HepG2 (cell line): ENCODE measurements around the gene NGLY1. TPM values are rescaled to one million over a fixed set of nuclear protein-coding genes. Genes with fewer than 3 reads are reported as not detected.

Experiments used
- DMAP1 ChIP-seq: IDR thresholded peaks from 2 replicates; pipeline ENCODE4 v1.6.1; 2016
- KAT7 ChIP-seq: IDR thresholded peaks from 2 replicates; pipeline ENCODE4 v1.6.1; 2018; ENCODE audit warnings: borderline replicate concordance, missing compliant biosample characterization
- KDM6A ChIP-seq: IDR thresholded peaks from 2 replicates; pipeline ENCODE4 v1.6.1; 2016; ENCODE audit warnings: low read depth
- MTF2 ChIP-seq: sonication (generic); formaldehyde crosslinking; IDR thresholded peaks from 2 replicates; pipeline ENCODE4 v1.5.0; 2020; ENCODE audit warnings: missing genetic modification reagents, borderline replicate concordance
- NCOA2 ChIP-seq: sonication (generic); formaldehyde crosslinking; IDR thresholded peaks from 2 replicates; pipeline ENCODE4 v1.8.0; 2022; ENCODE audit warnings: inconsistent platforms
- SATB2 ChIP-seq: sonication (generic); formaldehyde crosslinking; IDR thresholded peaks from 2 replicates; pipeline ENCODE4 v1.5.0; 2020; ENCODE audit warnings: missing genetic modification reagents
- SP140L ChIP-seq: sonication (generic); formaldehyde crosslinking; IDR thresholded peaks from 2 replicates; pipeline ENCODE4 v1.4.0; 2020; ENCODE audit warnings: missing genetic modification reagents, borderline replicate concordance
- SRF ChIP-seq: IDR thresholded peaks from 2 replicates; pipeline ENCODE4 v1.6.1; 2011; ENCODE audit warnings: mild to moderate bottlenecking, low read depth, low read length, moderate library complexity
- ZFY ChIP-seq: sonication (generic); formaldehyde crosslinking; IDR thresholded peaks from 2 replicates; pipeline ENCODE4 v1.4.0; 2020; ENCODE audit warnings: missing genetic modification reagents
- ZNF3 ChIP-seq: IDR thresholded peaks from 2 replicates; pipeline ENCODE4 v1.7.0; 2017; ENCODE audit warnings: inconsistent platforms
- ZNF33A ChIP-seq: sonication (generic); formaldehyde crosslinking; IDR thresholded peaks from 2 replicates; pipeline ENCODE4 v1.5.1; 2020; ENCODE audit warnings: missing genetic modification reagents, mild to moderate bottlenecking, moderate library complexity, borderline replicate concordance
- ZNF619 ChIP-seq: sonication (generic); formaldehyde crosslinking; IDR thresholded peaks from 2 replicates; pipeline ENCODE4 v1.4.0; 2020; ENCODE audit warnings: mild to moderate bottlenecking, missing genetic modification reagents
- ZNF891 ChIP-seq: sonication (generic); formaldehyde crosslinking; IDR thresholded peaks from 2 replicates; pipeline ENCODE4 v1.5.0; 2020; ENCODE audit warnings: mild to moderate bottlenecking, missing genetic modification reagents
- polyA plus RNA-seq, 8 experiments: library from polyadenylated mRNA; depleted of rRNA in 3 of 8; stranded (reverse) in 7 of 8; unstranded in 1 of 8; fragments of >200 nt; fragmentation: Illumina TruSeq in 4 of 8; extraction: Trizol in 4 of 8; gene quantifications; 2 replicates each; pipeline versions ENCODE4 v1.2.1 to v1.2.3, GENCODE V29; 2011 to 2016; ENCODE audit warnings: low read depth in 4 of 8, missing spikeins in 1 of 8, mixed read lengths in 1 of 8; ENCODE audit not compliant: insufficient read depth in 1 of 8
- total RNA-seq, 5 experiments: library from RNA; depleted of rRNA; stranded (reverse); fragments of >200 nt; fragmentation: Illumina TruSeq; extraction: Trizol; gene quantifications; 2 replicates each; pipeline ENCODE4 v1.2.3, GENCODE V29; 2016; ENCODE audit warnings: low read depth in 1 of 5
- TF ChIP-seq, protein P1 (sequence below): sonication (generic); formaldehyde crosslinking; IDR thresholded peaks from 2 replicates; pipeline ENCODE4; 2020; ENCODE audit warnings: missing genetic modification reagents, mild to moderate bottlenecking, borderline replicate concordance
- TF ChIP-seq, protein P2 (sequence below): sonication (generic); formaldehyde crosslinking; IDR thresholded peaks from 2 replicates; pipeline ENCODE4 v1.8.0; 2022; ENCODE audit warnings: mild to moderate bottlenecking, missing genetic modification reagents, borderline replicate concordance
- TF ChIP-seq, protein P3 (sequence below): sonication (generic); formaldehyde crosslinking; conservative IDR thresholded peaks from 2 replicates; pipeline ENCODE4 v1.8.0; 2022; ENCODE audit warnings: mild to moderate bottlenecking, moderate library complexity, missing genetic modification reagents
- TF ChIP-seq, protein P4 (sequence below): sonication (generic); formaldehyde crosslinking; IDR thresholded peaks from 2 replicates; pipeline ENCODE4 v1.9.0; 2022; ENCODE audit warnings: low read depth, missing genetic modification reagents
- TF ChIP-seq, protein P5 (sequence below): sonication (generic); formaldehyde crosslinking; IDR thresholded peaks from 2 replicates; pipeline ENCODE4 v1.5.1; 2020; ENCODE audit warnings: missing genetic modification reagents, mild to moderate bottlenecking, borderline replicate concordance
- TF ChIP-seq, protein P6 (sequence below): sonication (generic); formaldehyde crosslinking; conservative IDR thresholded peaks from 2 replicates; pipeline ENCODE4 v1.8.0; 2022; ENCODE audit warnings: missing genetic modification reagents

NGLY1 gene
- total and polyA plus RNA-seq, 2 of the 13 experiments (the other 11 are each of a cell fraction or from before 2014, with no cell fraction given): 28.2 to 44.5 TPM

DNA sequence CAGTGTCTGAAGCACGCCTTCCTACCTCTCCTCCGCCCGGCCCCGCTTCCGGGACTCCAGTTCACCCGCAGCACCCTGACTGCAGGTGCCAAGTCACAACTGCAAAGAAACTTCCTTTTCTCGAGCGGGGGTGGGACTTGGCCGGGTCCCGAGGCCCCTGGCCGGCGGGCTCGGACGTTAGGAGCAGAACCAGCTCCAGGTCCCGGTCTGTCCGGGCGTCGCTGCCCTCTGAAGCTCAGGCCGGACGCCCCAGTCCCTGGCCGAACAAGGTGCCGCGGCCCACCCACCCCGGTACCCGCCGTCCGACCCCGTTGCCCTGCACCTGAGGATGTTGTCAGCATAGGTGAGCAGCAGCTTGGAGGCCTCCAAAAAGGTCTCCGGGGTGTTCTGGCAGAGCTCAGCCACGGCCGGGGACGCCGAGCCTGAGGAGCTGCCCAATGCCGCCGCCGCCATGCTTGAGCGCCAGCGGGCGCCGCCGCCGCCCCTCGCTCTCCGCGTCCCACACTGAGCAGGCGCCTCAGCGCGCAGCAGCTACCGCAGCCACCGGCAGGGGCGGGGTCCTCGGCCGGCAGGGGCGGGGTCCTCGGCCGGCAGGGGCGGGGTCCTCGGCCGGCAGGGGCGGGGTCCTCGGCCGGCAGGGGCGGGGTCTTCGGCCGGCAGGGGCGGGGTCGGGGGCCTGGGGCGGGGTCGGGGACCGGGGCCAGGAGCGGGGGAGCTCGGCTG lies at the start of gene NGLY1 (continued):
- TF ChIP-seq DMAP1 (CRISPR knock-in tag) (peak; percentile 74; the same call in 1 of the 2 replicates), ZNF891 (peak; percentile 30; the same call in 1 of the 2 replicates), KDM6A (CRISPR knock-in tag) (no peak), SRF (no peak), ZFY (CRISPR knock-in tag) (peak; percentile 93), ZNF619 (CRISPR knock-in tag) (peak; percentile 46; the same call in 1 of the 2 replicates), MTF2 (CRISPR knock-in tag) (no peak), ZNF3 (CRISPR knock-in tag) (no peak), SP140L (CRISPR knock-in tag) (no peak), ZNF33A (CRISPR knock-in tag) (no peak), SATB2 (0 out of 2 replicates have a peak, but pooled peaks have one; percentile 81), KAT7 (CRISPR knock-in tag) (peak; percentile 84; the same call in 1 of the 2 replicates), NCOA2 (CRISPR knock-in tag) (peak; percentile 14; the same call in 1 of the 2 replicates)
- TF ChIP-seq, protein P1, sequence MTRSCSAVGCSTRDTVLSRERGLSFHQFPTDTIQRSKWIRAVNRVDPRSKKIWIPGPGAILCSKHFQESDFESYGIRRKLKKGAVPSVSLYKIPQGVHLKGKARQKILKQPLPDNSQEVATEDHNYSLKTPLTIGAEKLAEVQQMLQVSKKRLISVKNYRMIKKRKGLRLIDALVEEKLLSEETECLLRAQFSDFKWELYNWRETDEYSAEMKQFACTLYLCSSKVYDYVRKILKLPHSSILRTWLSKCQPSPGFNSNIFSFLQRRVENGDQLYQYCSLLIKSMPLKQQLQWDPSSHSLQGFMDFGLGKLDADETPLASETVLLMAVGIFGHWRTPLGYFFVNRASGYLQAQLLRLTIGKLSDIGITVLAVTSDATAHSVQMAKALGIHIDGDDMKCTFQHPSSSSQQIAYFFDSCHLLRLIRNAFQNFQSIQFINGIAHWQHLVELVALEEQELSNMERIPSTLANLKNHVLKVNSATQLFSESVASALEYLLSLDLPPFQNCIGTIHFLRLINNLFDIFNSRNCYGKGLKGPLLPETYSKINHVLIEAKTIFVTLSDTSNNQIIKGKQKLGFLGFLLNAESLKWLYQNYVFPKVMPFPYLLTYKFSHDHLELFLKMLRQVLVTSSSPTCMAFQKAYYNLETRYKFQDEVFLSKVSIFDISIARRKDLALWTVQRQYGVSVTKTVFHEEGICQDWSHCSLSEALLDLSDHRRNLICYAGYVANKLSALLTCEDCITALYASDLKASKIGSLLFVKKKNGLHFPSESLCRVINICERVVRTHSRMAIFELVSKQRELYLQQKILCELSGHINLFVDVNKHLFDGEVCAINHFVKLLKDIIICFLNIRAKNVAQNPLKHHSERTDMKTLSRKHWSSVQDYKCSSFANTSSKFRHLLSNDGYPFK (CRISPR knock-in tag): peak; percentile 61; the same call in 1 of the 2 replicates
- TF ChIP-seq, protein P2, sequence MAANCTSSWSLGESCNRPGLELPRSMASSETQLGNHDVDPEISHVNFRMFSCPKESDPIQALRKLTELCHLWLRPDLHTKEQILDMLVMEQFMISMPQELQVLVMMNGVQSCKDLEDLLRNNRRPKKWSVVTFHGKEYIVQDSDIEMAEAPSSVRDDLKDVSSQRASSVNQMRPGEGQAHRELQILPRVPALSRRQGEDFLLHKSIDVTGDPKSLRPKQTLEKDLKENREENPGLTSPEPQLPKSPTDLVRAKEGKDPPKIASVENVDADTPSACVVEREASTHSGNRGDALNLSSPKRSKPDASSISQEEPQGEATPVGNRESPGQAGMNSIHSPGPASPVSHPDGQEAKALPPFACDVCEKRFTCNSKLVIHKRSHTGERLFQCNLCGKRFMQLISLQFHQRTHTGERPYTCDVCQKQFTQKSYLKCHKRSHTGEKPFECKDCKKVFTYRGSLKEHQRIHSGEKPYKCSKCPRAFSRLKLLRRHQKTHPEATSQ (CRISPR knock-in tag): no peak
- TF ChIP-seq, protein P3, sequence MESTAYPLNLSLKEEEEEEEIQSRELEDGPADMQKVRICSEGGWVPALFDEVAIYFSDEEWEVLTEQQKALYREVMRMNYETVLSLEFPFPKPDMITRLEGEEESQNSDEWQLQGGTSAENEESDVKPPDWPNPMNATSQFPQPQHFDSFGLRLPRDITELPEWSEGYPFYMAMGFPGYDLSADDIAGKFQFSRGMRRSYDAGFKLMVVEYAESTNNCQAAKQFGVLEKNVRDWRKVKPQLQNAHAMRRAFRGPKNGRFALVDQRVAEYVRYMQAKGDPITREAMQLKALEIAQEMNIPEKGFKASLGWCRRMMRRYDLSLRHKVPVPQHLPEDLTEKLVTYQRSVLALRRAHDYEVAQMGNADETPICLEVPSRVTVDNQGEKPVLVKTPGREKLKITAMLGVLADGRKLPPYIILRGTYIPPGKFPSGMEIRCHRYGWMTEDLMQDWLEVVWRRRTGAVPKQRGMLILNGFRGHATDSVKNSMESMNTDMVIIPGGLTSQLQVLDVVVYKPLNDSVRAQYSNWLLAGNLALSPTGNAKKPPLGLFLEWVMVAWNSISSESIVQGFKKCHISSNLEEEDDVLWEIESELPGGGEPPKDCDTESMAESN: no peak; the same call in 1 of the 2 replicates
- TF ChIP-seq, protein P4, sequence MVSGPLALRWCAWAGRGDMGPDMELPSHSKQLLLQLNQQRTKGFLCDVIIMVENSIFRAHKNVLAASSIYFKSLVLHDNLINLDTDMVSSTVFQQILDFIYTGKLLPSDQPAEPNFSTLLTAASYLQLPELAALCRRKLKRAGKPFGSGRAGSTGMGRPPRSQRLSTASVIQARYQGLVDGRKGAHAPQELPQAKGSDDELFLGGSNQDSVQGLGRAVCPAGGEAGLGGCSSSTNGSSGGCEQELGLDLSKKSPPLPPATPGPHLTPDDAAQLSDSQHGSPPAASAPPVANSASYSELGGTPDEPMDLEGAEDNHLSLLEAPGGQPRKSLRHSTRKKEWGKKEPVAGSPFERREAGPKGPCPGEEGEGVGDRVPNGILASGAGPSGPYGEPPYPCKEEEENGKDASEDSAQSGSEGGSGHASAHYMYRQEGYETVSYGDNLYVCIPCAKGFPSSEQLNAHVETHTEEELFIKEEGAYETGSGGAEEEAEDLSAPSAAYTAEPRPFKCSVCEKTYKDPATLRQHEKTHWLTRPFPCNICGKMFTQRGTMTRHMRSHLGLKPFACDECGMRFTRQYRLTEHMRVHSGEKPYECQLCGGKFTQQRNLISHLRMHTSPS (CRISPR knock-in tag): no peak
- TF ChIP-seq, protein P5, sequence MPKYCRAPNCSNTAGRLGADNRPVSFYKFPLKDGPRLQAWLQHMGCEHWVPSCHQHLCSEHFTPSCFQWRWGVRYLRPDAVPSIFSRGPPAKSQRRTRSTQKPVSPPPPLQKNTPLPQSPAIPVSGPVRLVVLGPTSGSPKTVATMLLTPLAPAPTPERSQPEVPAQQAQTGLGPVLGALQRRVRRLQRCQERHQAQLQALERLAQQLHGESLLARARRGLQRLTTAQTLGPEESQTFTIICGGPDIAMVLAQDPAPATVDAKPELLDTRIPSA (CRISPR knock-in tag): peak; percentile 83; the same call in 1 of the 2 replicates
- TF ChIP-seq, protein P6, sequence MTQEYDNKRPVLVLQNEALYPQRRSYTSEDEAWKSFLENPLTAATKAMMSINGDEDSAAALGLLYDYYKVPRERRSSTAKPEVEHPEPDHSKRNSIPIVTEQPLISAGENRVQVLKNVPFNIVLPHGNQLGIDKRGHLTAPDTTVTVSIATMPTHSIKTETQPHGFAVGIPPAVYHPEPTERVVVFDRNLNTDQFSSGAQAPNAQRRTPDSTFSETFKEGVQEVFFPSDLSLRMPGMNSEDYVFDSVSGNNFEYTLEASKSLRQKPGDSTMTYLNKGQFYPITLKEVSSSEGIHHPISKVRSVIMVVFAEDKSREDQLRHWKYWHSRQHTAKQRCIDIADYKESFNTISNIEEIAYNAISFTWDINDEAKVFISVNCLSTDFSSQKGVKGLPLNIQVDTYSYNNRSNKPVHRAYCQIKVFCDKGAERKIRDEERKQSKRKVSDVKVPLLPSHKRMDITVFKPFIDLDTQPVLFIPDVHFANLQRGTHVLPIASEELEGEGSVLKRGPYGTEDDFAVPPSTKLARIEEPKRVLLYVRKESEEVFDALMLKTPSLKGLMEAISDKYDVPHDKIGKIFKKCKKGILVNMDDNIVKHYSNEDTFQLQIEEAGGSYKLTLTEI (CRISPR knock-in tag): no peak
